ENCODE measurements around the gene ASH1L.
"Not testable (repeated sequence)": the region's sequence is repeated elsewhere in the genome, so short reads cannot be mapped to it uniquely, and the experiment has no call there.

Gene ASH1L

DNA sequence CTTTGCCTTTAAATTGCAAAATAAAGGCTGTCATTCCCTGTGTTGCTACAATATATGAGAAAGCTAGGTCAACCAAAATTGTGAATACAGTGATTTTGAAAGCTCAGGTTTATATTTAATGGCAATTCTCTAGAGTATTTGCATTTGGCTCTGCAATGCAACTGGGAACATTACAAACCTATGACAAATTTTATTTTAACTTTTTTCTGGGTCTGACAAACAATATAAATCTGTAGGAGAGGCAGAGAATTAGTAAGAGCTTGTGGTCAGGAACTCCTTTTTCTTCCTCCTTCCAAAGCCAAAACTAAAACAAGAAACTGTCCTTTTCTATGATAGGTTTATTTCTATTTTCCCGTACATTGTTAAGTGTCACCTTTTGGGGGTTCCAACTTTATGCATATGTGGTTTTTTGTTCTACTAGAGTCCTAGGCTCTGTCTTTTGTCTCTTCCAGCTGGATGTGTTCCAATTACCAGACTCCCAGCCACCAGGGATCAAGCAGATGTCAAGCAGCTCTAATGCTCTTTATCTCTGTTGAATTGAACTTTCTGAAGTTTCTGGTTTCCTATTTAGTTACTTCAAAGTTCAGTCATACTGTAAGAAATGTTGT is 106.9 kb downstream of the ASH1L start:
- no peak for TF ChIP-seq Cebpa-rat (IDR thresholded peaks at IDR 0.05)
- Histone ChIP-seq H3K9ac (no peak overlapping the region), H3K4me2 (no peak overlapping the region), H3K9me3 (no peaks in the 10 kb centered on the region), H3K4me1 (no peaks in the 10 kb centered on the region), H4K20me1 (peaks cover 19% of the 10 kb centered on the region; the same call in 1 of the 2 replicates), H3K36me3 (peaks cover 70% of the 10 kb centered on the region), H3K27me3 (no peaks in the 10 kb centered on the region), H3K27ac (no peak overlapping the region), H3K4me3 (no peak overlapping the region)

DNA sequence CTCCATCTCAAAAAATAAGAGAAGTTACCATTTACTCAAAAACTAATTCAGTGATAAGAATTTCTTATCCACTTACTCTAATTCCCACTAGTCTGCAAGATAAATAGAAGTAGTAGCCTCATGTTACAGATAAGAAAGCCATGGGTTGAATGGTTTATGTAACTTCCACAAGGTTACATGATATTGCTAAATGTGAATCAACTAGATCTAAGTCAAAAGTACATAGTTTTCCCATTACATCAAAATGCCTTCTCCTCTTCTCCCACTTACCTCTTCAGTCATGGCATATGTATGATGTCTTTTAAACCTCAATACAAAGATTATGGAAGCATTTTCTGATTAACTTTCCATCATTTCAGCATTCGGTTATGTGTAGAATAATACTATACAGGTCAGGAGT is 108.5 kb downstream of the ASH1L start:
- no peak overlapping the region for H3K4me2 ChIP-seq
- no peak overlapping the region for H3K9ac ChIP-seq
- H3K36me3 ChIP-seq, result peaks cover 73% of the 10 kb centered on the region
- no peak overlapping the region for H3K27ac ChIP-seq
- H3K4me3 ChIP-seq, result no peak overlapping the region
- H3K4me1 ChIP-seq, result no peaks in the 10 kb centered on the region
- TF ChIP-seq Cebpa-rat (IDR thresholded peaks at IDR 0.05), result no peak
- H3K9me3 ChIP-seq, result no peaks in the 10 kb centered on the region
- H4K20me1 ChIP-seq, result peaks cover 19% of the 10 kb centered on the region; the same call in 1 of the 2 replicates
- H3K27me3 ChIP-seq, result no peaks in the 10 kb centered on the region

DNA sequence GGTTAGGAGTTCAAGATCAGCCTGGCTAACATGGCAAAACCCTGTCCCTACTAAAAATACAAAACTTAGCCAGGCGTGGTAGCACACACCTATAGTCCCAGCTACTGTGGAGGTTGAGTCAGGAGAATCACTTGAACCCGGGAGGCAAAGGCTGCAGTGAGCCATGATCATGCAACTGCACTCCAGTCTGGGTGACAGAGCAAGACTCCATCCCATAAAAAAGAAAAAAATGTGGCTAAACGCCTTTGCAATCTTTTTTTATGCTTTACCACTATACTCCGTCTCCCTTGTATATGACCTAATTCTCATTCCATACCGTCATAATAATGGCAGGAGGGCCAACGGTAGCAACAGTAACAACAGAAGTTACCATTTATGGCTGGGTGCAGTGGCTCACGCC is 109.5 kb downstream of the ASH1L start:
- peaks cover 19% of the 10 kb centered on the region; the same call in 1 of the 2 replicates for H4K20me1 ChIP-seq
- H3K4me2 ChIP-seq, result no peak overlapping the region
- no peaks in the 10 kb centered on the region for H3K4me1 ChIP-seq
- no peaks in the 10 kb centered on the region for H3K27me3 ChIP-seq
- no peak overlapping the region for H3K27ac ChIP-seq
- TF ChIP-seq Cebpa-rat (IDR thresholded peaks at IDR 0.05), result no peak
- no peak overlapping the region for H3K4me3 ChIP-seq
- H3K9me3 ChIP-seq, result no peaks in the 10 kb centered on the region
- H3K9ac ChIP-seq, result no peak overlapping the region
- peaks cover 76% of the 10 kb centered on the region for H3K36me3 ChIP-seq

DNA sequence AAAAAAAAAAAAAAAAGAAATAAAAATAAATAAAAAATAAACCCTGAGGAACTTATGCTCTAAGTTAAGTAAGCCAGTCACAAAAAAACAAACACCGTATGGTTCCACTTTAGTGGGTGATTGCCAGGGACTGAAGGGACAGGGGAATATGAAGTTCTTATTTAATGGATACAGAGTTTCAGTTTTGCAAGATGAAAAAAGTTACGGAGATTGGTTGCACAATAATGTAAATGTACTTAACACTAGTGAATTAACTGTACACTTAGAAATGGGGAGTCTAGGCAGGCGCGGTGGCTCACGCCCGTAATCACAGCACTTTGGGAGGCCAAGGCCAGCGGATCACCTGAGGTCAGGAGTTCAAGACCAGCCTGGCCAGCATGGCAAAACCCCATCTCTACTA is 111.4 kb downstream of the ASH1L start:
- no peak overlapping the region for H3K27ac ChIP-seq
- no peak overlapping the region for H3K4me2 ChIP-seq
- no peaks in the 10 kb centered on the region for H3K27me3 ChIP-seq
- H3K9ac ChIP-seq, result no peak overlapping the region
- H3K36me3 ChIP-seq, result peaks cover 75% of the 10 kb centered on the region
- no peak for TF ChIP-seq Cebpa-rat (IDR thresholded peaks at IDR 0.05)
- no peaks in the 10 kb centered on the region for H3K9me3 ChIP-seq
- H3K4me3 ChIP-seq, result no peak overlapping the region
- no peaks in the 10 kb centered on the region for H3K4me1 ChIP-seq
- H4K20me1 ChIP-seq, result peaks cover 6% of the 10 kb centered on the region; the same call in 1 of the 2 replicates

DNA sequence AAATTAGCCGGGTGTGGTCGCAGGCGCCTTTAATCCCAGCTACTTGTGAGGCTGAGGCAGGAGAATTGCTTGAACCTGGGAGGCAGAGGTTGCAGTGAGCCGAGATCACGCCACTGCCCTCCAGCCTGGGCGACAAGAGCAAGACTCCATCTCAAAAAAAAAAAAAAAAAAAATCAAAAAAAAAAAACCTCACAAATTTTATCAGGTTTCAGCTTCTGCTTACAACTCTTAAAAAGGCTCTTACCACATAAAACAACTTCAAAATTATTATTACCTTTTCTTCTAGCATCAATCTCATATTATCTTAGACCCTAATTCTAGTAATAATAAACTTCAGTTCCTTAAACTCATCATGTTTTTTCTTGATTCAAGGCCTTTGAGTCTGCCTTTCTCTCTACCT is 120.2 kb downstream of the ASH1L start:
- H3K4me3 ChIP-seq, H3K27ac ChIP-seq: not testable (repeated sequence)

DNA sequence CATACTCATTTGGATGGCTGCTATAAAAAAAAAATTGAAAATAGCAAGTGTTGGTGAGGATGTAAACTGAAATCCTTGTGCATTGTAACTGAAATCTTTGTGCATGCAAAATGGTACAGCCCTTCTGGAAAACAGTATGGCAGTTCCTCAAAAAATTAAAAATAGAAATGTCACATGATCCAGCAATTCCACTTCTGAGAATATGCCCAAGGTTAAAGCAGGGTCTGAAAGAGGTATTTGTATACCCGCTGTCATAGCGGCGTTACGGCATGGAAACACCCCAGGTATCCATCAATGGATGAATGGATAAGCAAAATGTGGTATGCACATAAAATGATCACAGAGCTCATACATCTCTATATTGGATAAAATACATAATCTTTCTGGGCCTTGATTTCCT is 125.2 kb downstream of the ASH1L start:
- H3K36me3 ChIP-seq, result peaks cover 75% of the 10 kb centered on the region
- no peaks in the 10 kb centered on the region for H3K27me3 ChIP-seq
- TF ChIP-seq Cebpa-rat (IDR thresholded peaks at IDR 0.05), result no peak
- no peak overlapping the region for H3K27ac ChIP-seq
- no peaks in the 10 kb centered on the region for H3K9me3 ChIP-seq
- no peaks in the 10 kb centered on the region for H3K4me1 ChIP-seq
- no peak overlapping the region for H3K4me3 ChIP-seq
- no peak overlapping the region for H3K4me2 ChIP-seq
- H3K9ac ChIP-seq, result no peak overlapping the region
- H4K20me1 ChIP-seq, result peaks cover 22% of the 10 kb centered on the region

More for the DNA sequence above, 120.2 kb downstream of the ASH1L start:
- H3K4me2 ChIP-seq, H3K9ac ChIP-seq, H3K9me3 ChIP-seq, H4K20me1 ChIP-seq, H3K27me3 ChIP-seq, H3K4me1 ChIP-seq: not testable (repeated sequence)
- peaks cover 42% of the 10 kb centered on the region for H3K36me3 ChIP-seq

DNA sequence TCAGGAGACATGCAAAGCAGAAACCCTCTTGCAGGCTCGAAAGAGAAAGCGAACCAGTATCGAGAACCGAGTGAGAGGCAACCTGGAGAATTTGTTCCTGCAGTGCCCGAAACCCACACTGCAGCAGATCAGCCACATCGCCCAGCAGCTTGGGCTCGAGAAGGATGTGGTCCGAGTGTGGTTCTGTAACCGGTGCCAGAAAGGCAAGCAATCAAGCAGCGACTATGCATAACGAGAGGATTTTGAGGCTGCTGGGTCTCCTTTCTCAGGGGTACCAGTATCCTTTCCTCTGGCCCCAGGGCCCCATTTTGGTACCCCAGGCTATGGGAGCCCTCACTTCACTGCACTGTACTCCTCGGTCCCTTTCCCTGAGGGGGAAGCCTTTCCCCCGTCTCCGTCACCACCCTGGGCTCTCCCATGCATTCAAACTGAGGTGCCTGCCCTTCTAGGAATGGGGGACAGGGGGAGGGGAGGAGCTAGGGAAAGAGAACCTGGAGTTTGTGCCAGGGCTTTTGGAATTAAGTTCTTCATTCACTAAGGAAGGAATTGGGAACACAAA is 128.7 kb downstream of the ASH1L start:
- not testable (repeated sequence) for H3K4me3 ChIP-seq, H3K27me3 ChIP-seq, H3K9ac ChIP-seq, H3K27ac ChIP-seq, H3K4me2 ChIP-seq, H3K4me1 ChIP-seq
- Histone ChIP-seq H4K20me1 (peaks cover 38% of the 10 kb centered on the region), H3K9me3 (peaks cover 10% of the 10 kb centered on the region), H3K36me3 (peaks cover 94% of the 10 kb centered on the region)

DNA sequence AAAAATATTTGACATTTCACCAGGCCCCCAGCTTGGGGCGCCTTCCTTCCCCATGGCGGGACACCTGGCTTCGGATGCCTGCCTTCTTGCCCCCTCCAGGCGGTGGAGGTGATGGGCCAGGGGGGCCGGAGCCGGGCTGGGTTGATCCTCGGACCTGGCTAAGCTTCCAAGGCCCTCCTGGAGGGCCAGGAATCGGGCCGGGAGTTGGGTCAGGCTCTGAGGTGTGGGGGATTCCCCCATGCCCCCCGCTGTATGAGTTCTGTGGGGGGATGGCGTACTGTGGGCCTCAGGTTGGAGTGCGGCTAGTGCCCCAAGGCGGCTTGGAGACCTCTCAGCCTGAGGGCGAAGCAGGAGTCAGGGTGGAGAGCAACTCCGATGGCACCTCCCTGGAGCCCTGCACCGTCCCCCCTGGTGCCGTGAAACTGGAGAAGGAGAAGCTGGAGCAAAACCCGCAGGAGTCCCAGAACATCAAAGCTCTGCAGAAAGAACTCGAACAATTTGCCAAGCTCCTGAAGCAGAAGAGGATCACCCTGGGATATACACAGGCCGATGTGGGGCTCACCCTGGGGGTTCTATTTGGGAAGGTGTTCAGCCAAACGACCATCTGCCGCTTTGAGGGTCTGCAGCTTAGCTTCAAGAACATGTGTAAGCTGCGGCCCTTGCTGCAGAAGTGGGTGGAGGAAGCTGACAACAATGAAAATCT is 129.3 kb downstream of the ASH1L start:
- not testable (repeated sequence) for H3K9ac ChIP-seq, H3K27me3 ChIP-seq, H3K4me1 ChIP-seq, H3K27ac ChIP-seq, H3K4me3 ChIP-seq, H3K4me2 ChIP-seq
- Histone ChIP-seq H3K9me3 (peaks cover 10% of the 10 kb centered on the region), H4K20me1 (peaks cover 45% of the 10 kb centered on the region), H3K36me3 (peaks cover 94% of the 10 kb centered on the region)

DNA sequence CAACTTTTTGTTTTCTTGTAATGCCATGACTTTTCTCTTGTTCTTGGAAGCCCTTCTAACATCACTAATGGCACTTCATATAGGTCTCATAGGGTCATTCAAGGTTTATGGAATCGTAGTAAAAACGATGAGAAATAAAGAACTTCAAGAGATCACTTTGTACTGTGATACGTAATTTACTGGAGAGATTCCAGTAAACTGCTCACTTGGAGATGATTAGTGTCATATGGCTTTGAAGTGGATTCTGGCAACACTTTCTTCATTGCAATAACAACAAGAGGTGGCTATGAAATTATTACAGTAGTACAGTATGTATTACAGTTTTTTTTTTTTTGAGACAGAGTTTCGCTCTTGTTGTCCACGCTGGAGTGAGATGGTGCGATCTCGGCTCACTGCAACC is 138.5 kb downstream of the ASH1L start:
- Histone ChIP-seq H3K9ac (no peak overlapping the region), H3K4me2 (no peak overlapping the region), H3K36me3 (peaks cover 72% of the 10 kb centered on the region), H3K4me1 (no peaks in the 10 kb centered on the region), H3K27me3 (no peaks in the 10 kb centered on the region), H4K20me1 (peaks cover 53% of the 10 kb centered on the region; the same call in 1 of the 2 replicates), H3K4me3 (no peak overlapping the region), H3K9me3 (peaks cover under 1% of the 10 kb centered on the region; the same call in 1 of the 2 replicates), H3K27ac (no peak overlapping the region)
- no peak for TF ChIP-seq Cebpa-rat (IDR thresholded peaks at IDR 0.05)

DNA sequence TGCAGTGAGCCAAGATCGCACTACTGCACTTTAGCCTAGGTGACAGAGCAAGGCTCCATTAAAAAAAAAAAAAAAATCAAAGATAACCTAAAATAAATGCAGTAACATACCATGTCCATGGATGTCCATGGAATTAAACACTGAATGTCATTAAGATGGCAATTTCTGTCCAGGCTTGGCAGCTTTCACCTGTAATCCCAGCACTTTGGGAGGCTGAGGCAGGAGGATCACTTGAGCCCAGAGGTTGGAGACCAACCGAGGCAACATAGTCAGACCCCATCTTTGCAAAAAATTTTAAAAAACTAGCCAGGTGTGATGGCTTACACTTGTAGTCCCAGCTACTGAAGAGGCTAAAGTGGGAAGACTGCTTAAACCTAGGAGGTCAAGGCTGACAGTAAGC is 141.8 kb downstream of the ASH1L start:
- Histone ChIP-seq H3K27me3 (no peaks in the 10 kb centered on the region), H3K27ac (no peak overlapping the region), H3K9ac (no peak overlapping the region), H4K20me1 (peaks cover 57% of the 10 kb centered on the region; the same call in 1 of the 2 replicates), H3K36me3 (peaks cover 75% of the 10 kb centered on the region), H3K4me1 (no peaks in the 10 kb centered on the region), H3K9me3 (no peaks in the 10 kb centered on the region), H3K4me3 (no peak overlapping the region), H3K4me2 (no peak overlapping the region)
- no peak for TF ChIP-seq Cebpa-rat (IDR thresholded peaks at IDR 0.05)

Measured in BLaER1 (cell line).